Activated CD4-positive, alpha-beta memory T cell treated with anti-CD3 and anti-CD28 coated beads, Interleukin-2, amount 10 ng/mL, durations not matched to agents 7 days and 5 days (primary cell): ENCODE data around the gene LSAMP. TPM values are rescaled to one million over a fixed set of nuclear protein-coding genes. Genes with fewer than 3 reads are reported as not detected.

Source experiments
- CTCF ChIA-PET: fragments of 350-600 bp; sonication (Branson Sonifier 250); formaldehyde crosslinking; loops from one replicate; lab custom pipeline; 2021; ENCODE audit warnings: antibody characterized with exemption, inconsistent platforms; lab: Charles Lee
- POLR2A ChIA-PET: fragments of 350-600 bp; sonication (Branson Sonifier 250); formaldehyde crosslinking; loops from one replicate; lab custom pipeline; 2021; ENCODE audit warnings: antibody characterized with exemption; lab: Charles Lee
- DNase-seq: peaks from one replicate; pipeline ENCODE4 v3.0.0-alpha.2; 2020
- H3K27ac Mint-ChIP-seq: one replicate; pipeline ENCODE4 v1.8.0; 2021; ENCODE audit warnings: mild to moderate bottlenecking, mixed read lengths
- H3K27me3 Mint-ChIP-seq: one replicate; pipeline ENCODE4 v1.8.0; 2021; ENCODE audit warnings: mixed read lengths
- H3K36me3 Mint-ChIP-seq: one replicate; pipeline ENCODE4 v1.8.0; 2021; ENCODE audit warnings: low read depth, mixed read lengths
- H3K4me1 Mint-ChIP-seq: one replicate; pipeline ENCODE4 v1.8.0; 2021; ENCODE audit warnings: mixed read lengths
- H3K4me3 Mint-ChIP-seq: one replicate; pipeline ENCODE4 v1.8.0; 2021; ENCODE audit warnings: mild to moderate bottlenecking, mixed read lengths
- H3K9me3 Mint-ChIP-seq: one replicate; pipeline ENCODE4 v1.8.0; 2021; ENCODE audit warnings: mixed read lengths
- total RNA-seq, 2 experiments: library from RNA; stranded (reverse); gene quantifications; one replicate each; pipeline ENCODE4 v1.2.3, GENCODE V29; 2021

LSAMP gene
- total RNA-seq, 2 experiments from 2014 or later: not detected

GRCh38 chr3:115838786-115839185 lies 606.5 kb downstream of the LSAMP start:
- Mint-ChIP-seq H3K27ac (no peak overlapping the region), H3K4me3 (no peak overlapping the region), H3K4me1 (no peaks in the 10 kb centered on the region), H3K27me3 (peaks cover 10% of the 10 kb centered on the region), H3K9me3 (no peaks in the 10 kb centered on the region), H3K36me3 (no peaks in the 10 kb centered on the region)
- POLR2A ChIA-PET: no interaction called here
- DNase-seq: no peak
- CTCF ChIA-PET: no interaction called here

- Mint-ChIP-seq H3K27me3 (peaks cover 14% of the 10 kb centered on the region), H3K36me3 (no peaks in the 10 kb centered on the region), H3K4me3 (no peak overlapping the region), H3K27ac (no peak overlapping the region), H3K9me3 (no peaks in the 10 kb centered on the region), H3K4me1 (no peaks in the 10 kb centered on the region)
- ChIA-PET CTCF (interaction anchor here (0.8 to 2.3 kb wide), 5 partner anchors 11 to 22 kb away, joined by 3 to 9 read pairs (median 5); no protein-coding TSS in a partner anchor), POLR2A (no interaction called here)
- DNase-seq: no peak
These were observed 608.3 kb downstream of the LSAMP start for GRCh38 chr3:115836944-115837343.

- Mint-ChIP-seq H3K27ac (no peak overlapping the region), H3K4me1 (no peaks in the 10 kb centered on the region), H3K36me3 (no peaks in the 10 kb centered on the region), H3K4me3 (no peak overlapping the region), H3K27me3 (peaks cover 14% of the 10 kb centered on the region), H3K9me3 (no peaks in the 10 kb centered on the region)
- no peak for DNase-seq
- ChIA-PET CTCF (interaction anchor here (0.8 to 2.3 kb wide), 9 partner anchors 10 to 736 kb away, joined by 3 to 9 read pairs (median 4); no protein-coding TSS in a partner anchor), POLR2A (no interaction called here)
These were observed 609.3 kb downstream of the LSAMP start for GRCh38 chr3:115835946-115836345.

GRCh38 chr3:115834068-115834467 lies 611.2 kb downstream of the LSAMP start:
- H3K27ac Mint-ChIP-seq: no peak overlapping the region
- no peak overlapping the region for H3K4me3 Mint-ChIP-seq
- no peak for DNase-seq
- peaks cover 15% of the 10 kb centered on the region for H3K27me3 Mint-ChIP-seq
- ChIA-PET CTCF (no interaction called here), POLR2A (no interaction called here)
- H3K9me3 Mint-ChIP-seq: no peaks in the 10 kb centered on the region
- no peaks in the 10 kb centered on the region for H3K4me1 Mint-ChIP-seq
- no peaks in the 10 kb centered on the region for H3K36me3 Mint-ChIP-seq

- H3K36me3 Mint-ChIP-seq: no peaks in the 10 kb centered on the region
- no peak for DNase-seq
- no peaks in the 10 kb centered on the region for H3K9me3 Mint-ChIP-seq
- no peaks in the 10 kb centered on the region for H3K4me1 Mint-ChIP-seq
- POLR2A ChIA-PET: interaction anchor here (1.9 kb wide), 1 partner anchor 11 kb away, joined by 4 read pairs; no protein-coding TSS in a partner anchor
- CTCF ChIA-PET: no interaction called here
- no peak overlapping the region for H3K4me3 Mint-ChIP-seq
- peaks cover 15% of the 10 kb centered on the region for H3K27me3 Mint-ChIP-seq
- H3K27ac Mint-ChIP-seq: no peak overlapping the region
These were observed 612.2 kb downstream of the LSAMP start for GRCh38 chr3:115833074-115833473.

GRCh38 chr3:115832265-115832664 lies 613.0 kb downstream of the LSAMP start:
- POLR2A ChIA-PET: interaction anchor here (1.9 kb wide), 1 partner anchor 12 kb away, joined by 4 read pairs; no protein-coding TSS in a partner anchor
- H3K4me3 Mint-ChIP-seq: no peak overlapping the region
- no peak overlapping the region for H3K27ac Mint-ChIP-seq
- no peaks in the 10 kb centered on the region for H3K36me3 Mint-ChIP-seq
- CTCF ChIA-PET: no interaction called here
- H3K9me3 Mint-ChIP-seq: no peaks in the 10 kb centered on the region
- peaks cover 15% of the 10 kb centered on the region for H3K27me3 Mint-ChIP-seq
- H3K4me1 Mint-ChIP-seq: no peaks in the 10 kb centered on the region
- DNase-seq: no peak

- H3K36me3 Mint-ChIP-seq: no peaks in the 10 kb centered on the region
- no peaks in the 10 kb centered on the region for H3K4me1 Mint-ChIP-seq
- H3K27ac Mint-ChIP-seq: no peak overlapping the region
- no peak overlapping the region for H3K4me3 Mint-ChIP-seq
- DNase-seq: no peak
- H3K27me3 Mint-ChIP-seq: peaks cover 15% of the 10 kb centered on the region
- no peaks in the 10 kb centered on the region for H3K9me3 Mint-ChIP-seq
- POLR2A ChIA-PET: interaction anchor here (1.9 kb wide), 1 partner anchor 12 kb away, joined by 4 read pairs; no protein-coding TSS in a partner anchor
- CTCF ChIA-PET: no interaction called here
These were observed 613.4 kb downstream of the LSAMP start for GRCh38 chr3:115831864-115832263.

- DNase-seq: no peak
These were observed 614.4 kb downstream of the LSAMP start for GRCh38 chr3:115830764-115831395.

GRCh38 chr3:115828401-115828800 lies 616.9 kb downstream of the LSAMP start:
- Mint-ChIP-seq H3K36me3 (no peaks in the 10 kb centered on the region), H3K9me3 (no peaks in the 10 kb centered on the region), H3K4me3 (no peak overlapping the region), H3K27ac (no peak overlapping the region), H3K4me1 (no peaks in the 10 kb centered on the region), H3K27me3 (peaks cover 12% of the 10 kb centered on the region)
- ChIA-PET CTCF (interaction anchor here (0.8 to 1.4 kb wide), 3 partner anchors 11 to 44 kb away, joined by 3 to 5 read pairs (median 4); no protein-coding TSS in a partner anchor), POLR2A (no interaction called here)
- no peak for DNase-seq

More at GRCh38 chr3:115830764-115831395, 614.4 kb downstream of the LSAMP start:
- Mint-ChIP-seq H3K9me3 (no peaks in the 10 kb centered on the region), H3K27ac (no peak overlapping the region), H3K36me3 (no peaks in the 10 kb centered on the region), H3K4me1 (no peaks in the 10 kb centered on the region), H3K27me3 (peaks cover 16% of the 10 kb centered on the region), H3K4me3 (no peak overlapping the region)
- POLR2A ChIA-PET: interaction anchor here (1.9 kb wide), 1 partner anchor 13 kb away, joined by 4 read pairs; no protein-coding TSS in a partner anchor
- CTCF ChIA-PET: no interaction called here

GRCh38 chr3:115827495-115827894 lies 617.8 kb downstream of the LSAMP start:
- H3K27ac Mint-ChIP-seq: no peak overlapping the region
- no peak for DNase-seq
- no peaks in the 10 kb centered on the region for H3K4me1 Mint-ChIP-seq
- no peaks in the 10 kb centered on the region for H3K36me3 Mint-ChIP-seq
- no peaks in the 10 kb centered on the region for H3K9me3 Mint-ChIP-seq
- ChIA-PET CTCF (no interaction called here), POLR2A (no interaction called here)
- H3K27me3 Mint-ChIP-seq: peaks cover 8% of the 10 kb centered on the region
- H3K4me3 Mint-ChIP-seq: no peak overlapping the region

- CTCF ChIA-PET: interaction anchor here (1.1 kb wide), 1 partner anchor 11 kb away, joined by 3 read pairs; no protein-coding TSS in a partner anchor
- H3K27me3 Mint-ChIP-seq: peaks cover 4% of the 10 kb centered on the region
- POLR2A ChIA-PET: no interaction called here
These were observed 620.2 kb downstream of the LSAMP start for GRCh38 chr3:115825046-115825445.

GRCh38 chr3:115823083-115823482 lies 622.2 kb downstream of the LSAMP start:
- Mint-ChIP-seq H3K27ac (no peak overlapping the region), H3K36me3 (no peaks in the 10 kb centered on the region), H3K4me3 (no peak overlapping the region), H3K27me3 (peaks cover 4% of the 10 kb centered on the region), H3K4me1 (no peaks in the 10 kb centered on the region), H3K9me3 (no peaks in the 10 kb centered on the region)
- no peak for DNase-seq
- CTCF ChIA-PET: interaction anchor here (1.4 to 2.0 kb wide), 4 partner anchors 8 to 39 kb away, joined by 4 to 8 read pairs (median 6); no protein-coding TSS in a partner anchor
- POLR2A ChIA-PET: no interaction called here

More at GRCh38 chr3:115825046-115825445, 620.2 kb downstream of the LSAMP start:
- H3K4me3 Mint-ChIP-seq: no peak overlapping the region
- H3K27ac Mint-ChIP-seq: no peak overlapping the region
- DNase-seq: no peak
- H3K4me1 Mint-ChIP-seq: no peaks in the 10 kb centered on the region
- H3K9me3 Mint-ChIP-seq: no peaks in the 10 kb centered on the region
- H3K36me3 Mint-ChIP-seq: no peaks in the 10 kb centered on the region

GRCh38 chr3:115822579-115822978 lies 622.7 kb downstream of the LSAMP start:
- no peak for DNase-seq
- peaks cover 4% of the 10 kb centered on the region for H3K27me3 Mint-ChIP-seq
- H3K9me3 Mint-ChIP-seq: no peaks in the 10 kb centered on the region
- POLR2A ChIA-PET: no interaction called here
- no peak overlapping the region for H3K4me3 Mint-ChIP-seq
- no peaks in the 10 kb centered on the region for H3K4me1 Mint-ChIP-seq
- H3K36me3 Mint-ChIP-seq: no peaks in the 10 kb centered on the region
- CTCF ChIA-PET: interaction anchor here (1.4 to 2.0 kb wide), 4 partner anchors 8 to 38 kb away, joined by 4 to 8 read pairs (median 6); no protein-coding TSS in a partner anchor
- H3K27ac Mint-ChIP-seq: no peak overlapping the region
